Stimulated activated CD8-positive, alpha-beta memory T cell treated with anti-CD3 and anti-CD28 coated beads, Interleukin-7, amount 100 ng/mL, for 24 hours (primary cell): Measurements from ENCODE around the gene CIB2.

Source experiments
- DNase-seq: peaks from one replicate; pipeline ENCODE4 v3.0.0-alpha.2; 2020; ENCODE audit warnings: low read depth

The CIB2 gene

GRCh38 chr15:78107471-78107870 lies 23.8 kb downstream of the CIB2 start:
- DNase-seq = no peak

DNA sequence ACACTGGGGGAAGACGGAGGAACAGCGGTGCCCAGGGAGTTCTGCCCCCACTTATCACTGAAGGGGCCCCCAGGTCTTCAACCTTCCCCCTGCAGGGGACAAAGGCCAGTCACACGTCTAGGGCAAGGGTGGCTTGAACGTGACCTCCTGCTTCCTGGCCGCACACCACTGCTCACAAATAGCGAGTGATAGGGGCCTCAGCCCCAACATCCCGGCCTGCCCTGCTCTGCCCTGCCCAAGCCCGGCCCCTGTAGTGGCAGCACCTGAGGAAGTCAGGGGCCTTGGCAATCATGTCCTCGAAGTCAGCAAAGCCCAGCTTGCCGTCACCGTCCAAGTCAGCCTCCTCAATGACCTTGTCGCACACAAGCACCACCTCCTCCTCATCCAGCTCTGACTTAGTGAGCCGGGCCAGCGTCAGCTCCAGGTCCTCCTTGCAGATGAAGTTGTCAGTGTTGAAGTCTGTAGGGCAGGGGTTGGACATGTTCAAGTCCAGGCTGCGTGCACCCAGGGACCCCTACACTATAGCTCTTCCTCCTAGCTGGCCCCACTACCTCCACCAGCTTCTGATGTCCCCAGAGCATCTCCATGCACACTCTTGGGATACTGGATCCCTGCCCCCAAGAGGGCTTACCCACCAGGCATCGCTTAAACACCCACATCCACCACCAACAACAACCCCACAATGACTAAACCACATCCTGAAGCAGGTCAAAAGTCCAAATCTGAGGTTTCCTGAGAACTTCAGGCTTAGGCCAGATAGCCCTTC lies 25.6 kb downstream of the CIB2 start:
- no peak for DNase-seq

DNA sequence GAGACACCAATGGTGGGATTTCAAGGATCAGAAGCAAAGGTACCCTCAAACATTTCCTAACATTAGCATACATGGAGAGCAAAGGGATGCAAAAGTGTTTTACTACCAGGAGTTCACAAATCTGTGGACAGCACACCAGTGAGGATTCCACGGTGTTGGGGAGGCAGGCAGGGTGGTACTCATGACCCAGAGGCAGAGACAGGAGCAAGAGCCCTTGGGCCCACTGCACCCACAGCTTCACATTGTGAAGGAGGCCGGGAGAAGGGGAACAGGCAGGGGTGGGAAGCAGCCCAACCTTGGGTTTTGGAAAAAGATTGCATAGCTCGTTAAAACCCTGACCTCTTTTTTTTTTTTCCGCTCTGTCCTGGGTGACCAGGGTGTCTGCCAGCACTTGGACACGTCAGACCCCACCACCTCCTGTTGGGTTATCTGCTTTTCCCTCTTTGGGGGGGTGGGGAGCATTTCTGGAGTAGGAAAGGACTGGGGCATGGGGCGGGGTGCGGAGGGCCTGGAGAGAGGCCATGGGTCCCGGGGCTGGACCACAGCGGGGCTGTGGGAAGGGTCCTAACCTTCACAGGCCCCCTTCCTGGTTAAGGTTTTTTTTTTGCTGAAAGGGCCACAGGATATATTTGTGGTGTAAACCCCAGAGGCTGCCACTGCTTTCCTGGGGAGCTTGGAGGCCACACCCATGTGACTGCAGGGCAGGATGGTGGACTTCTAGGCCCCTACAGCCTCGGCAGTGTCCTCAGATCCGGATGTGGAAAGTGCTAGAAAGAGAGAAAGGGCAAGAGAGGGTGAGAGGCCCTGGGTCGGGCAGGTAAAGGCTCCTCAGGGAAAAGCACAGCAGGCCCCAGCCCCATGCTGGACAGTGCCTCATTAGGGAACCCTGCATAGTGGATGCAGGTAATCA lies 26.4 kb downstream of the CIB2 start:
- no peak for DNase-seq

- DNase-seq = no peak
Observed at GRCh38 chr15:78104119-78104479, 27.1 kb downstream of the CIB2 start.

DNA sequence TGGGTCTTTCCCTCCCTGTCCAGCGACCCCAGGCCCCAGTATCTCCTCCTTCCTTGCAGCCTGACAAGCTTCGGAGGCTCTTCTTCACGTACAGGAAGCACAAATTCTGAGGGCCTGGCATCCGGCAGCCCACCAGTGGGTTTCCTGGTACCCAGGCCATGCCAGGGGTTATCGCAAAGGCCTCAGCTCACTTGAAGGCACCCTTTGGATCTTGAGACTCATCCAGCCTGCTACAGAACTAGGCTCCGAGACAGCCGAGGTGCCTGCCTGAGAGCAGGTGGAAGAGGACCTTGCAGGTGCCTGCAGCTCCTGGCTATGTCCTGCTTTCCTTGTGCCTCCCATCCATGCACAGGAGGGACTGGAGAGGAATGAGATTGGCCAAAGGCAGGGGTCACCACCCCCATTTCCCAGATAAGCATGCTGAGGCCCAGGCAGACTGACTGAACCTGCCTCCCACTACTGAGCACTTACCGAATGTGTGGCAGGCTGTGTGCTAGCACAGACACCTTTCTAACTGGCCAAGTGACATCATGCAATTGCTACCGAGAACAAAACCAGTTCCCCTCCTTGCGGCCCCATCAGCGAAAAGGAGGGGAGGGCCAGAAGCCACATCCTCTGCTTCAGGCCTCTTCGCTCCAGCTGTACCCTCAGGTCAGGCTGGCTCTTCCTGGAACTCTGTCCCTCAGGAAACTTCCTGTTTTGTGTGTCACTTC lies 27.7 kb downstream of the CIB2 start:
- DNase-seq = peak; percentile 21

GRCh38 chr15:78102741-78103140 lies 28.5 kb downstream of the CIB2 start:
- no peak for DNase-seq

DNA sequence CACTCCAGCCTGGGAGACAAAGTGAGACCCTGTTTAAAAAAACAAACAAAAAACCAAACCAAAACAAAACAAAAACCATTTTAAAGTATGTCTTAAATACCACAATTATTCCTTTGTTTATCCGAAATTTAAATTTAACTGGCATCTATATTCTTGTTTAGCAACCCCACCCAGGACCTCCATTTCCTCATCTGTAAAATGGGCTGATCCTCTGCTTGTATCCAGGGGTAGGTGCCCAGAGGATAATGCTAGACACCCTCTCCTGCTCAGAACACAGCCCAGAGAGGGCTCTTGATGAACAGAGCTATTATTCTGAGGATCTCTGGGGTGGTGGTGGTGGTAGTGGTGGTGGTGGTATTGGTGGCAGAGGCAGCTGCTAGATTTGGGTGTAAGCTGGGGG lies 29.0 kb downstream of the CIB2 start:
- DNase-seq = no peak

GRCh38 chr15:78101423-78102105 lies 29.7 kb downstream of the CIB2 start:
- no peak for DNase-seq

DNA sequence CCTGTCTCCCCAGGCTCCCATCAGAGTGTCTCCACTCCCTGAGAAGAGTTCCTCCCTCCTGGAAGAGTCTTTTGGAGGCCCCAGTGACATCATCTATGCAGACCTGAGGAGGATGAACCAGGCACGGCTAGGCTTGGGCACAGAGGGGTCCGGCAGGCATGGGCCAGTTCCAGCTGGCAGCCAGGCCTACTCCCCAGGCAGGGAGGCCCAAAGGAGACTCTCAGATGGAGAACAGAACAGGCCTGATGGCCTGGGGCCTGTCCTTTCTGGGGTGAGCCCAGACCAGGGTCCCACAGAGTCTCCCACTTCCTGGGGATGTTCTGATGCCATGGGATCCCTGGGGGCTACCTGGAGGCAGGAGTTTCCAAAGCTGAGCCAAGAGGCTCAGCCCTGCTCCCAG lies 30.4 kb downstream of the CIB2 start:
- no peak for DNase-seq

DNA sequence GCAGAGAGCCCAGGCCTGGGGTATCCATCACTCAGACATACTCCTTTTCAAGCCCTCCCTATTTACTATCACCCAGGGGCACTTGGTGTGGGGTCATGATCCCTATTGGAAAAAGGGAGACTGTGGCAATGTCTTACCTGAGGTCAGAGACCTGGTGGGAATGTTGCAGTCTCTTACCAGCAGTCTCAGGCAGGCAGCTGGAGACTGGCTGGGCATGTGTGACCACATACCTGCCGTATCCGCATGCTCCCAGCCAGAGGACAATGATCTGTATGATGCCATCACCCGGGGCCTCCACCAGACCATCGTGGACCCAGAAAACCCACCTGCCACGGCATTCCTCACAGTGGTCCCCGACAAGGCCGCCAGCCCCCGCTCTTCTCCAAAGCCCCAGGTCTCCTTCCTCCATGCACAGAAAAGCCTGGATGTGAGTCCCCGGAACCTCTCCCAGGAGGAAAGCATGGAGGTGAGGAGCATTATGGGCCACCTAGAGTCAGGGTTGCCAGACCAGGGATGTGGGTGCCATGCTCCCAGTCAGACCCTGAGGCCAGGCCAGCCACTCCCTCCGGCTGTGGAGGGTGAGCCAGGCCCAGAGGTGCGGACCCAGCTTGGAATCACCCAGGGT lies 33.0 kb downstream of the CIB2 start:
- no peak for DNase-seq

- DNase-seq = no peak
Observed at GRCh38 chr15:78097667-78098066, 33.6 kb downstream of the CIB2 start.

DNA sequence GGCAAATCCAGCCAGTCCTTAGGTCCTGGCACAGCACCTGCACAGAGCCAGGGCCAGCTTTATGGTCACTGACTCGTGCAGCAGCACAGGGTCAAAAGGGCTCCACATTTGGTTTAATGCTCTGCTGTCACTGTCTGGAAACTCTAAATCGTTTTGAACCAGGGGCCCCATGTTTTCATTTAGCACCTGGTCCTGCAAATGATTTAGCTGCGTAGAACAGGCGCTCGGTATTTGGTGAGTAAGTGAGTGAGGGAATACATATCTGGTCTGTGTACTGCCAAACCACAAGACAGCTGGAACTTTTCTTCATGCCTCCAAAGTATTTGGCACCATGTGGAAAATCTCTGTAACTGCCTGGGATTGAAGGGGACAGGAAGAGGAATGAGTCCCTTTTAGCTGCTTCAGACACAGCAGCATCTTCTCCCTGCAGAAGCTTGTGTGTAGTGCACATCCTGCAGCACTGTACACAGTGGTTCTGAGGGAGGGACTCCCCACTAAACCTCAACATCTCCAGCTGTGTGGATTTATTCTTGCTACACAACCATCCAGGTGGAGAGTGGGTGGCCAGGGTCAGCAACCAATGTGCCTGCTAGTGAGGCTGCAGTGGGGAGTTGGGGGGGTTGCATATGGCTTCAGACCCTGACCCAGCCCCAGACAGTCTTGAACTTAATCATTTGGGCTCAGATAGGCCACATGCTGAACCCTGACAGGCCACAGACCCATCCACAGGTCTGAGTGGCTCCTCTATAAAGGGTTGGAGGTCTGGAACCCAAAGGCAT lies 37.8 kb downstream of the CIB2 start:
- DNase-seq = no peak

DNA sequence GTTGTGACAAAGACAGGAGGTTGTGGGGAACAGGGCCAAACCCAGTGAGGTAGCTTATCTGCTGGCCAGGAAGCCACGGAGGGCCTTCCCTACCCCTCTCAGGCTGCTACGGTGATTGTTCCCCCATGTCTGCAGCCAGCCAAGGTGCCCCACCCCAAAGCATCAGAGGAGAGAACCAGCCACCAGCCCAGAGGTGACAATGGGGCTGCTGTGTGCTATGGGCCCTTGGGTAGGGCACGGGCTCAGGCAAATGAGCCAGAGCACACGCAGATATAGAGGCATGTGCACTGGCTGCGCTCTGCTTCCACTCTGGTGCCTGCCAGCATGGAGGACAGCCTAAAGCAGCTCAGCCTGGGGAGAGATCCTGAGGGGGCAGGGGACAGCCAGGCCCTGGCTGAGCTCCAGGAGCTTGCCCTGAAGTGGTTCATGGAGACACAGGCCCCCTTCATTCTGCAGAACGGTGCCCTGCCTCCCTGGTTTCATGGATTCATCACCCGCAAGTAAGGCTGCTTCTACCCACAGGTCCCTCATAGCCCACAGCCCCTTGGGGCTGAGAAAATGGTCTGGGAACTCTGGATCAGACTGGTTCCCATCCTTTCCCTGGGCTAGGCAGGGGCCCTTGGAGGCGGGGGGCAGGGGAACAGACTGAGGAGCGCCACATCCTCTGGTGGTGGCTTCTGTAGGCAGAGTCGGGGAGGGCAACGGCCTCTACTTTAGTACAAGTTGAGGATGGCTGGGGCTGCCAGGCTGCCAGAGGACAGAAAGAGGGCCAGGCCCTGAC lies 38.8 kb downstream of the CIB2 start, which contains the start of gene SH2D7:
SH2D7 (plus strand) TSS at position 301 of the 781 bp plus-strand sequence; CDS start at position 325, 24 bp downstream.
- no peak for DNase-seq

DNA sequence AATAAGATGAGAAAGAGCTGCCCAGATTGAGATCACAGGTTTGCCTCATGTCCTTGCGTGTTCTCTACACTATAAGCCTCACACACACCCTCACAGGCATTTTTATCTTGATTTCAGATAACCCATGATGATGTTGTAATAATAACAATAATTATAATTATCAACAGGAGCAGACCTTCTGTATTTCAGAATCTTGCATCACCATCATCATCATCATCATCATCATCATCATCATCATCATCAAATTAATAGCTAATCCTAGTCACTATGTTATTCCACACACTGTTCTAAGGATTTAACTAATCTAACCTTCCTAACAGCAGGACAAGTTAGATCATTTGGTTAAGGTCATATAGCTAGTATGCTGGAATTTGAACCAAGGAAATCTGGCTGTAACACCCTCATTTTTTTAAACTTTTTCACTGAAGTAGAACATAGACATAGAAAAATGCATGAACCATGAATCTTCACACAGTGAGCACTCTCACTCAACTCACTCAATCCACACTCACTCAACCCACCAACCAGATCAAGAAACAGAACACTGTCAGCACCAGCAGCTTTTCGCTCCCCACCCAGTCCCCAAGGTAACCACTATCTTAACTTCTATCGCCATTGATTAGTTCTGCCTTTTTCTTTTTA lies 40.7 kb downstream of the CIB2 start:
- no peak for DNase-seq

DNA sequence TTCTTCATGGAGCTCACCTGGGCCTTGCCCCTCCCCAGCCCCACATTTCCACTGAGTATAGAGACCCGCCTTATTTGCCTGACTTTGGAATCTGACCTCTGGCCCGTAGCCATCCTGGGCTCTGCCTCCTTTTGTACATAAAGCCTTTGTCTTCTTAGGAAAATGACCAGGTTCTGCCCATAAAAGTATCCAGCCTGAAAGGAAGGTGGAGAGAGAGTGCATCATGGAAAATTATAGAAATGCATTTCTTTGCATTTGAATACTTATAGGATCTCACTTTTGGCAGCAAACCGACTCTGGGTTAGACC lies 42.5 kb downstream of the CIB2 start:
- DNase-seq = no peak

DNA sequence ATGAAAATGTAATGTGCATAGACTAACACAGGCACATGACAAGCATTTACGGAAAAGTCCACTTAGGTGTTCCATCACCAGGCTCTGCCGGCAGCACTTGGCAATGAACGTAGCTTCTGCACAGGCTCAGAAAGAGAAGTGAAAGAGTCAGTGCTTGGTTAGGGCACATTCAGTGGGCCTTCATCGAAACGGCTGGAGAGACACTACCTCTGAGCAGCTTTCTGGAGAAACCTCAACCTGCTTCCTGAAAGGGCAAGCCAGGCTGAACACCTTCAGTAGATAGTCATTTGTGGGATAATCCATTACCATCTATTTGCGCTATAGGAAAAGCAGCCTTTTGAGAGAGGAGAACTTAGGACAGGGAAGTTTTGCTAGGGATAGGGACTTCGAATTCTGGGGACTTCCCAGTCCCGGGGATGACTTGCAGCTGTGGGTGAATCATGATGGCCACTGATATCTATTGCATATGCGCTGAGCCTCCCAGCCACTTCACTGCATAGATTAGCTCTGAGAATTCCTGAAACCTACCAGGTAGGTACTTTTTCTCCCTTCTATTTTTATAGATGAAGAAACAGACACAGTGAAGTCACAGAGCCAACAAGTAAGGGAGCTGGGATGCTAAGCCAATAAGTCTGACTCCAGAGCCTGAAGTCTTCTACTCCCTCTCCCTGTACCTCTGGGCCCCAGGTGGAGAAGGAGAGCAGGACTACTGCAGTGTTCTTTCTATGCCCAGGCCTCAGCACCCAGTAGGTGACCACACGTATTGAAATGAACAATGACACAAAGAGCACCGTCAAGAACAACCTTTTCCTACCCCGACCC lies 43.1 kb downstream of the CIB2 start:
- DNase-seq = no peak

GRCh38 chr15:78085928-78086327 lies 45.3 kb downstream of the CIB2 start:
- DNase-seq = no peak

GRCh38 chr15:78084449-78084750 lies 46.8 kb downstream of the CIB2 start:
- no peak for DNase-seq
